Trophoblast cell (in vitro differentiated cells and primary cell): ENCODE data around the gene USF2.

ENCODE experiments used
- DNase-seq, 2 donors: peaks; one replicate each; pipeline ENCODE4 v3.0.0-alpha.2; 2016
- H2AFZ ChIP-seq: 2 replicates; pipeline ENCODE4 v1.6.1; 2013; ENCODE audit warnings: low read length, moderate library complexity, mild to moderate bottlenecking; ENCODE audit not compliant: insufficient read depth, poor library complexity
- H2AK5ac ChIP-seq: 2 replicates; pipeline ENCODE4 v1.6.1; 2013; ENCODE audit warnings: mild to moderate bottlenecking, low read length
- H2BK120ac ChIP-seq: 2 replicates; pipeline ENCODE4 v1.6.1; 2013; ENCODE audit warnings: low read length, mild to moderate bottlenecking, moderate library complexity; ENCODE audit not compliant: insufficient read depth, poor library complexity
- H2BK12ac ChIP-seq: 2 replicates; pipeline ENCODE4 v1.6.1; 2013; ENCODE audit warnings: mild to moderate bottlenecking, low read length, moderate library complexity
- H2BK5ac ChIP-seq: 2 replicates; pipeline ENCODE4 v1.6.1; 2013; ENCODE audit warnings: low read length, low read depth, moderate library complexity, mild to moderate bottlenecking; ENCODE audit not compliant: poor library complexity
- H3K14ac ChIP-seq: 2 replicates; pipeline ENCODE4 v1.6.1; 2013; ENCODE audit warnings: mild to moderate bottlenecking, low read length
- H3K18ac ChIP-seq: 2 replicates; pipeline ENCODE4 v1.6.1; 2013; ENCODE audit warnings: mild to moderate bottlenecking, low read length
- H3K23ac ChIP-seq: 2 replicates; pipeline ENCODE4 v1.6.1; 2013; ENCODE audit warnings: low read length
- H3K27ac ChIP-seq: 2 replicates; pipeline ENCODE4 v1.5.1; 2013; ENCODE audit warnings: low read depth, mild to moderate bottlenecking, inconsistent platforms, low read length, moderate library complexity
- H3K27me3 ChIP-seq: 2 replicates; pipeline ENCODE4 v1.6.1; 2013; ENCODE audit warnings: inconsistent platforms, mild to moderate bottlenecking, low read length, moderate library complexity; ENCODE audit not compliant: insufficient read depth
- H3K36me3 ChIP-seq, 2 experiments: 1 replicate in 1 of 2; 2 replicates in 1 of 2; pipeline ENCODE4 v1.6.1; 2013; ENCODE audit warnings: low read length in 2 of 2, mild to moderate bottlenecking in 2 of 2, moderate library complexity in 1 of 2; ENCODE audit not compliant: insufficient read depth in 2 of 2, control insufficient read depth in 1 of 2
- H3K4ac ChIP-seq: 2 replicates; pipeline ENCODE4 v1.6.1; 2013; ENCODE audit warnings: low read depth, mild to moderate bottlenecking, low read length, moderate library complexity
- H3K4me1 ChIP-seq, 2 experiments: 1 replicate in 1 of 2; 2 replicates in 1 of 2; pipeline ENCODE4 v1.6.1; 2013; ENCODE audit warnings: low read length in 2 of 2, mild to moderate bottlenecking in 2 of 2, moderate library complexity in 1 of 2; ENCODE audit not compliant: insufficient read depth in 2 of 2, control insufficient read depth in 1 of 2
- H3K4me2 ChIP-seq: 2 replicates; pipeline ENCODE4 v1.6.1; 2013; ENCODE audit warnings: inconsistent platforms, mild to moderate bottlenecking, low read length, moderate library complexity
- H3K4me3 ChIP-seq: 2 replicates; pipeline ENCODE4 v1.5.1; 2013; ENCODE audit warnings: mild to moderate bottlenecking, low read depth, low read length, inconsistent platforms
- H3K79me1 ChIP-seq: one replicate; pipeline ENCODE4 v1.6.1; 2013; ENCODE audit warnings: low read length
- H3K79me2 ChIP-seq: 2 replicates; pipeline ENCODE4 v1.6.1; 2013; ENCODE audit warnings: low read length, mild to moderate bottlenecking; ENCODE audit not compliant: control insufficient read depth, insufficient read depth, poor library complexity
- H3K9ac ChIP-seq: 2 replicates; pipeline ENCODE4 v1.6.1; 2013; ENCODE audit warnings: mild to moderate bottlenecking, low read length
- H3K9me3 ChIP-seq: 2 replicates; pipeline ENCODE4 v1.6.1; 2013; ENCODE audit warnings: low read depth, mild to moderate bottlenecking, control low read depth, inconsistent platforms, low read length; ENCODE audit not compliant: insufficient read depth
- H4K12ac ChIP-seq: 2 replicates; pipeline ENCODE4 v1.6.1; 2013; ENCODE audit warnings: low read depth, mild to moderate bottlenecking, low read length, moderate library complexity
- H4K8ac ChIP-seq: 2 replicates; pipeline ENCODE4 v1.6.1; 2013; ENCODE audit warnings: low read depth, mild to moderate bottlenecking, low read length, moderate library complexity
- H4K91ac ChIP-seq: one replicate; pipeline ENCODE4 v1.6.1; 2013; ENCODE audit warnings: low read depth, mild to moderate bottlenecking, low read length, moderate library complexity
- WGBS: extraction: QIAGEN DNeasy Blood & Tissue Kit; methylation state at CpG from one replicate; pipeline ENCODE4 v1.1.7; 2013; ENCODE audit warnings: missing lambda C conversion rate; ENCODE audit not compliant: insufficient read length, insufficient coverage; ENCODE audit errors: extremely low coverage; 5-methylcytosine and 5-hydroxymethylcytosine counted together

The USF2 gene

DNA sequence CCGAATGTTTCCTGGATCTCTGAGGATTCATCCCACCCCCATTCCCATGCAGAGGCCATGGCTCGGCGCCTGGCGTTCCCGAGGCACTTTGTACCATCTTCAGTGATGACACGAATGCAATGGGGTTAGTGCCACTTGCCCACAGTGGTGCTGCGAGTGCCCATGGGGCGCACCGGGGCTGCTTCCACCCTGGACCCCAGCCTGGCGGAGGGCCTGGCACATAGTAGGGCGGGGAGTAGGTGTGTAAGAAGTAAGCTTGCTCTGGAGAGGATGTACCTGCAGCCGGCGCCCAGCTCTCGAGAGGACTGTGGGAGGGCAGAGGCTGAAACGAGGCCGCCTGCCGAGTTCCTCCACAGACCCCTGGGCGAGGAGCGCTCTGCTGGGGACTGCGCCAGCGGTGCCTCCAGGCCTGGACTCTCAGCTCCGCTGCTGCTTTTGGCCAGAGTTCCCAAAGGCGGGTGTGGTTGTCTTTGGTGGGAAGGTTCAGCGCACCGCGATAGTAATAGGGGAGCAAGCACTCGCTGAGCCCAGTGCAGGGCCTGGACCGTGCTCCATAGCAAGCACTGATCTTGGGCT, 8.0 kb downstream of the USF2 start:
- Histone ChIP-seq H2BK120ac (no peak overlapping the region), H3K27me3 (no peaks in the 10 kb centered on the region), H3K9ac (no peak overlapping the region), H2AK5ac (no peak overlapping the region), H3K18ac (no peak overlapping the region), H3K9me3 (peaks cover 1% of the 10 kb centered on the region), H3K79me1 (no peaks in the 10 kb centered on the region), H4K91ac (no peak overlapping the region), H3K27ac (no peak overlapping the region), H3K23ac (no peak overlapping the region), H4K8ac (no peak overlapping the region), H3K36me3 (peaks cover 59 to 65% of the 10 kb centered on the region in 2 experiments), H2BK5ac (no peak overlapping the region), H3K79me2 (no peaks in the 10 kb centered on the region), H3K4ac (no peak overlapping the region), H4K12ac (no peak overlapping the region), H2AFZ (no peak overlapping the region), H3K4me1 (no peaks in the 10 kb centered on the region), H3K4me3 (no peak overlapping the region), H2BK12ac (no peak overlapping the region), H3K4me2 (no peak overlapping the region), H3K14ac (no peak overlapping the region)
- WGBS: no CpG with 5 or more reads among the region's 28 CpGs
- DNase-seq: no peak

DNA sequence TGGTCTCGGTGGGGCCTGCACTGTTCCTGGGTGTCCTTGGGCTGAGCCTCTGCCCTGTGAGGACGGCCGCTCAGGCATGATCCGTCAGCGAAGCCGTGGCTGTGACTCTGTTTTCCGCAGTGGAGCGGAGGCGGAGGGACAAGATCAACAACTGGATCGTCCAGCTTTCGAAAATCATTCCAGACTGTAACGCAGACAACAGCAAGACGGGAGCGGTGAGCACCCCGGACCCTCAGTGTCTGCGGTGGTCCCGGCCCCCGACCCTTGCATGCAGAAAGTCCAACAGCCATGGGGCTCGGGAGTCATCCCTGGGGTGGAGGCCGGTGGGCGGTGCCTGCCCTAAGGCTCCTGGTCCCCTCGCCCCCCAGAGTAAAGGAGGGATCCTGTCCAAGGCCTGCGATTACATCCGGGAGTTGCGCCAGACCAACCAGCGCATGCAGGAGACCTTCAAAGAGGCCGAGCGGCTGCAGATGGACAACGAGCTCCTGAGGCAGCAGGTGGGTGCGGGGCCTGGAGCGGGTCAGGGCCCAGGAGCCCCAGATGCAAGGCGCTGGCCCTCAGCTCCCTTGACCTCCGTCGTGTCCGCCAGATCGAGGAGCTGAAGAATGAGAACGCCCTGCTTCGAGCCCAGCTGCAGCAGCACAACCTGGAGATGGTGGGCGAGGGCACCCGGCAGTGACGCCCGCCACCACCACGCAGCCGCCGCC, 10.0 kb downstream of the USF2 start:
- H2AK5ac ChIP-seq: no peak overlapping the region
- no peak overlapping the region for H3K18ac ChIP-seq
- H3K36me3 ChIP-seq: peaks cover 42 to 47% of the 10 kb centered on the region in 2 experiments
- no peaks in the 10 kb centered on the region for H3K79me1 ChIP-seq
- no peak overlapping the region for H3K14ac ChIP-seq
- no peak overlapping the region for H2BK120ac ChIP-seq
- H2BK12ac ChIP-seq: no peak overlapping the region
- no peaks in the 10 kb centered on the region for H3K4me1 ChIP-seq
- H4K91ac ChIP-seq: no peak overlapping the region
- WGBS: no CpG with 5 or more reads among the region's 45 CpGs
- H3K23ac ChIP-seq: no peak overlapping the region
- no peak for DNase-seq
- H3K9ac ChIP-seq: no peak overlapping the region
- no peak overlapping the region for H3K4me2 ChIP-seq
- H4K8ac ChIP-seq: no peak overlapping the region
- H3K4ac ChIP-seq: no peak overlapping the region
- no peak overlapping the region for H3K27ac ChIP-seq
- H3K79me2 ChIP-seq: no peaks in the 10 kb centered on the region
- H2BK5ac ChIP-seq: no peak overlapping the region
- no peaks in the 10 kb centered on the region for H3K27me3 ChIP-seq
- no peak overlapping the region for H2AFZ ChIP-seq
- H3K4me3 ChIP-seq: no peak overlapping the region
- no peak overlapping the region for H4K12ac ChIP-seq
- peaks cover 1% of the 10 kb centered on the region for H3K9me3 ChIP-seq

DNA sequence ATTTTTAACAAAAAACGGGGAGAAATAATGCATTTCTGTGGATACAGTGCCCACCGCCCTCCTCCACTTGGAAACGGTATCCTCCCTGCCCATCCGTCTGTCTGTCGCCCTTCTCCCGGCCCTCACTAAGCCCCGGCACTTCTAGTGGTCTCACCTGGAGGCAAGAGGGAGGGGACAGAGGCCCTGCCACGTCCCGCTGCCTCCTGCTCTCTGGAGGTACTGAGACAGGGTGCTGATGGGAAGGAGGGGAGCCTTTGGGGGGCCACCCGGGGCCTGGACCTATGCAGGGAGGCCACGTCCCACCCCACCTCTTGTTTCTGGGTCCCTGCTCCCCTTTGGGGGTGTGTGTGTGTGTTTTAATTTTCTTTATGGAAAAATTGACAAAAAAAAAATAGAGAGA, 10.6 kb downstream of the USF2 start:
- Histone ChIP-seq H3K27me3 (no peaks in the 10 kb centered on the region), H3K79me2 (no peaks in the 10 kb centered on the region), H2BK5ac (no peak overlapping the region), H3K79me1 (no peaks in the 10 kb centered on the region), H3K36me3 (peaks cover 36 to 41% of the 10 kb centered on the region in 2 experiments), H3K4me2 (no peak overlapping the region), H3K4me3 (no peak overlapping the region), H2BK12ac (no peak overlapping the region), H3K4me1 (no peaks in the 10 kb centered on the region), H3K4ac (no peak overlapping the region), H3K9me3 (peaks cover 1% of the 10 kb centered on the region), H3K9ac (no peak overlapping the region), H2AFZ (no peak overlapping the region), H3K14ac (no peak overlapping the region), H3K18ac (no peak overlapping the region), H2AK5ac (no peak overlapping the region), H4K12ac (no peak overlapping the region), H4K91ac (no peak overlapping the region), H3K23ac (no peak overlapping the region), H3K27ac (no peak overlapping the region), H4K8ac (no peak overlapping the region), H2BK120ac (no peak overlapping the region)
- WGBS: no CpG with 5 or more reads among the region's 11 CpGs
- no peak for DNase-seq

DNA sequence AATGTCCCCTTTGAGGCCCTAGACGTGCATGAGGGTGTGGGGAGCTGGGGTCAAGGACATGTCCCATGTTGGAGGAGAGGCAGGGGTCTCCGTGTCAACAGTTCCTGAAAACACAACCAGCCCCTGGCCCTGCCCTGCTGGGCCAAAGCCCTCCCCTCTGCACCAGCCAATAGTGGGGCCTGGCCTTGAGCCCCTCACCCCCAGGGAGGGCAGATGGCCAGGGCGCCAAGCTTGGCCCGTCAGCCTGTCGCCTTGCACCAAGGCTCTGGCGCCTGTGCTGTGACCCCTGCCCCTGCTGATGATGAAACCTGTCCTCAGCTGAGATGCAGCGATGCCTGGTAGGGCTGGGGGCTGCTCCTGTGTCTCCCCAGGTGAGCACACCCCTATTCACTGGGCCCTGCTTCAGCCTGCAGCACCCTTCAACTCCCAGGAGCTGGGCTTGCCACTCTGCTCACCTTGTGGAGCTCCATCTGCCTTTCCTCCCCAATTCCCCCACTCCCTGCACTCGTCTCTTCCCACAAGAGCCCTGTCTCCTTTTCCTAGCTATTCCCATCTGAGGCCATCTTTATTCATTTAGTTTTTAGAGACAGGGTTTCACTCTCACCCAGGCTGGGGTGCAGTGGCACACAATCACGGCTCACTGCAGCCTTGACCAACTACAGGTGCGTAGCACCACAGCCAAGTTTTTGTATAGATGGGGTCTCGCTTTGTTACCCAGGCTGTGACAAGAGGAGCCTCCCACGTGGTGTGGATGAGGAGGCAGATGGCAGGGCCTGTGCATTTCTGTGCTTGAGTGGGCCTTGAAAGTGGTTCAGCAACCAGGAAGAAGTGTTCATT, 11.4 kb downstream of the USF2 start:
- Histone ChIP-seq H3K27ac (no peak overlapping the region), H3K79me1 (no peaks in the 10 kb centered on the region), H3K9ac (no peak overlapping the region), H3K4me3 (no peak overlapping the region), H3K79me2 (no peaks in the 10 kb centered on the region), H2BK5ac (no peak overlapping the region), H3K23ac (no peak overlapping the region), H3K36me3 (peaks cover 33 to 34% of the 10 kb centered on the region in 2 experiments), H3K4me2 (no peak overlapping the region), H4K12ac (no peak overlapping the region), H3K18ac (no peak overlapping the region), H3K4me1 (no peaks in the 10 kb centered on the region), H2BK120ac (no peak overlapping the region), H4K8ac (no peak overlapping the region), H2AFZ (no peak overlapping the region), H3K4ac (no peak overlapping the region), H2BK12ac (no peak overlapping the region), H3K27me3 (no peaks in the 10 kb centered on the region), H2AK5ac (no peak overlapping the region), H4K91ac (no peak overlapping the region), H3K14ac (no peak overlapping the region), H3K9me3 (peaks cover 1% of the 10 kb centered on the region)
- no peak for DNase-seq
- WGBS: no CpG with 5 or more reads among the region's 12 CpGs
